Activated CD4-positive, alpha-beta T cell treated with anti-CD3 and anti-CD28 coated beads, Interleukin-2, amount 50 U/mL, for 48 hours (primary cell): Measurements from ENCODE around the gene PUS3.
A peak's percentile ranks its signal among the peaks of the same experiment; 100 is the strongest.

ENCODE experiments used
- DNase-seq, 2 experiments: peaks; one replicate each; pipeline ENCODE4 v3.0.0-alpha.2; 2020

Gene PUS3, protein sequence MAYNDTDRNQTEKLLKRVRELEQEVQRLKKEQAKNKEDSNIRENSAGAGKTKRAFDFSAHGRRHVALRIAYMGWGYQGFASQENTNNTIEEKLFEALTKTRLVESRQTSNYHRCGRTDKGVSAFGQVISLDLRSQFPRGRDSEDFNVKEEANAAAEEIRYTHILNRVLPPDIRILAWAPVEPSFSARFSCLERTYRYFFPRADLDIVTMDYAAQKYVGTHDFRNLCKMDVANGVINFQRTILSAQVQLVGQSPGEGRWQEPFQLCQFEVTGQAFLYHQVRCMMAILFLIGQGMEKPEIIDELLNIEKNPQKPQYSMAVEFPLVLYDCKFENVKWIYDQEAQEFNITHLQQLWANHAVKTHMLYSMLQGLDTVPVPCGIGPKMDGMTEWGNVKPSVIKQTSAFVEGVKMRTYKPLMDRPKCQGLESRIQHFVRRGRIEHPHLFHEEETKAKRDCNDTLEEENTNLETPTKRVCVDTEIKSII

DNA sequence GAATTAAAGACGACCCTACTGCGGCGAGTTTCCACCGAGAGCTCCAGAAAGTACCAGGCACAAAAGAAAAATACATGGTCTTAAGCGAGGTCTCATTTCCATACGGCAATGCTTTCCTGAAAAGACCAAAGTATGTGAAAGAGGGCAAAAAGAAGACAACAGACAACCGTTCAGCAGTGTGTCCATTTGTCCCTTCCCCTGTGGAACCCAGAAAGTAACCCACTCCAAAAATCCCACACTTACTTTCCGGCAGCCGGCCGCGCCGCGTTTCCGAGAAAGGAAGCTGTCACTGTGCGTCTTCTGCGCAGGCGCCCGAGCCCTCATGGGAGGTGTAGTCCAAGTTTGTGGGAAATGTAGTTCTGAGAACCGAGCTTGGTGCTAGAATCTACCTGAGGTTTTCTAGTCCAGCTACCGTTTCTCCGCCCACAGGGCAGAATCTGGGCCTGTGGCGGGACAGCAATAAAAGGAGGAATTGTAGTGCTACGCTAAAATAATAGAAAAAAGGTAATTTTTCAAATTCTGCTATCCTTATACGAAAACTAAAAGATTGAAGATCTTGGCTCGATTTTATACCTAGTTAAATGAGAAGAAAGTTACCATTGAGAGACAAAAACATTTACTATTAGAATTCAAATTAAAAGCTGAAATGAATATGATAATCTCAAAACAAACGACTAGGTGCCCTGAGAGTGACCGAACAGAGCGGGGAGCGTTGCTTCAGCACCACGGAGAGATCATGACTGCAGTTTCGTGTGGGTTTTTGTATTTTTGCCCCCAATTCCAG is at the start of gene PUS3:
Gene PUS3 (minus strand): TSS at position 280 of the 784 bp plus-strand sequence. CDS start 6,922 bp downstream, outside the sequence.
- peak; percentile 90 to 92 for DNase-seq

GRCh38 chr11:125952559-125952958 is 49.6 kb upstream of the PUS3 start:
- no peak for DNase-seq

GRCh38 chr11:125951731-125952130 is 48.7 kb upstream of the PUS3 start:
- DNase-seq: no peak

GRCh38 chr11:125950696-125951651 is 48.0 kb upstream of the PUS3 start:
- DNase-seq: no peak

DNA sequence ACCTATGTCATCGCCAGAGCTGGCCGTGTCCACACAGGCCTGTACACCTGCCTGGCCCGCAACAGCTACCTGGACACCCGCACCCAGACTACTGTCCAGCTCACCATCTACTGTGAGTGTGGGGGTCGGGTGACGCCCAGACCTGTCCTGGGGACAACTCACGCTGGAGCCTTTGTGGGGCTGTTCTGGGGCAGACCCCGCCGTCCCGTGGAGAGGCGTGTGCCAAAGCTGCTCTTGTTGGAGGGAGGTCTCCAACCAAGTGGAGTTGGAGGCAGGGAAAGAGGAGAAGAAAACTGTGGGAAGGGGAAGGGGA is 47.1 kb upstream of the PUS3 start:
- no peak for DNase-seq

DNA sequence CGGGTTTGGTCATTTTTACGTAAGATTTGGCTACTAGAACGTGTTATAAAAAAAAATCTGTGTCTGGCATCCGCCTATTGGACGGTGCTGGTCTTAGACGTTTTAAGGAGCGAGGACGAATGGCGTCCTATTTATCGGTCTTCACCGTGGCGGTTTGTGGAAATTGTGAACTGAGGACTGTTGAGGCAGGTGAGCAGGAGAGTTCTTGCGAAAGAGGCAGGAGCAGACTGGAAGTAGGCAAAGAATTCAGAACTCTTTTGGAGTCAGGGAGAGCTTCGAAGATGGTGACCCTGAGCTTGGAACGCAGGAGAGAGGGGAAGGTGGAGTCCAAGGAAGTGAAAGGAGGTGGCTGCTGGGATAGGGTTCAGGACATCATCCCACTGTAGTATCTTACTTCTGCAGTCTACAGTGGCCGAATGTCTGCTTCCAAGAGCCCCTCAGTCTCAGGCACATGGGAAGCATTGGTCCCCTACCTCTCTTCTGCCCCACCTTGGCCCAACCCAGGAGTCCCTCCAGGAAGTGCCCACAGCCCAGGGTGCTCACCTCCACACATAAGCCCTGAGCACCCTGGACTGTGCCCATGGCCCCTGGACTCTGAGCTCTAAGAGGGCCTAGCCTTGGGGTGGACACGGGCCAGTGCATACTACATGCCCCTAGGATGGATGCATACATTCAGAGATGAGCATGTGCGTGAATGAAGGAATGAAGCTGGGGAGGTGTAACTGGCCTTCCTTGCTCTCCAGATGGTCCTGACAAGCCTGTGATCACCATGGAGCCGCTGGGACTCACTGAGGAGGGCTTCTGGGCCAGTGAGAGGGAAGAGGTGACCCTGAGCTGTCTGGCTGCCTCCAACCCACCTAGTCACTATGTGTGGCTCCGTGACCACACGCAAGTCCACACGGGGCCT is 46.5 kb upstream of the PUS3 start:
- DNase-seq: no peak

DNA sequence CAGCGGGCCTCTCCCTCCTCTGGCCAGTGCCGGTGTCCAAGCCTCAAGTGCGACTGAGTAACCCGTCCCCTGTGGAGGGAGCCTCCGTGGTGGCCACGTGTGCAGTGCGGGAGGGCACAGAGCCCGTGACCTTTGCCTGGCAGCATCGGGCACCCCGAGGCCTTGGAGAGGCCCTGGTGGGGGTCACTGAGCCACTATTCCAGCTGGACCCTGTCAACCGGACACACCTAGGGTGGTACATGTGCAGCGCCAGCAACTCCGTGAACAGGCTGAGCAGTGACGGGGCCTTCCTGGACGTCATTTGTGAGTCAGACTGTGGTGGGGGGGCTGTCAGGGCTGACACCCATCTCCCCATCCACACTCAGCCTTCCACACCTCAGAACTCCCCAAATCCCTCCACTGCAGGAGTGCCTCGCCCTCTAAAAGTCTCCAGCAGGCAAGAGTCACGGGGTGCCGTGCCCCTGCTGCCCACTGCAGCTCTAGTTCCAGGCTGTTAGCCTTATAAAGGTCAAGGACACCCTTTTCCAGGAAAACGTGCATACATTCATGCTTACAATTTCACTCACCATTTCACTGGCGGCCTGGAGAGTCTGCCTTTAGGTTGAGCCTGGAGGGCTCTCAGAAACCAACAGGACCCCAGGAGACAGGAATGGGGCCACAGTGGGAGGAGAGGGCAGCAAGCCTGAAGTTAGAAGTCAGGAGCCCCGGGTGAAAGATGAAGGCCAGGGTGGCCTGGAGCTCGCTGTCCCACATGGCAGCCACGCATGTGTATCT is 45.5 kb upstream of the PUS3 start:
- no peak for DNase-seq

DNA sequence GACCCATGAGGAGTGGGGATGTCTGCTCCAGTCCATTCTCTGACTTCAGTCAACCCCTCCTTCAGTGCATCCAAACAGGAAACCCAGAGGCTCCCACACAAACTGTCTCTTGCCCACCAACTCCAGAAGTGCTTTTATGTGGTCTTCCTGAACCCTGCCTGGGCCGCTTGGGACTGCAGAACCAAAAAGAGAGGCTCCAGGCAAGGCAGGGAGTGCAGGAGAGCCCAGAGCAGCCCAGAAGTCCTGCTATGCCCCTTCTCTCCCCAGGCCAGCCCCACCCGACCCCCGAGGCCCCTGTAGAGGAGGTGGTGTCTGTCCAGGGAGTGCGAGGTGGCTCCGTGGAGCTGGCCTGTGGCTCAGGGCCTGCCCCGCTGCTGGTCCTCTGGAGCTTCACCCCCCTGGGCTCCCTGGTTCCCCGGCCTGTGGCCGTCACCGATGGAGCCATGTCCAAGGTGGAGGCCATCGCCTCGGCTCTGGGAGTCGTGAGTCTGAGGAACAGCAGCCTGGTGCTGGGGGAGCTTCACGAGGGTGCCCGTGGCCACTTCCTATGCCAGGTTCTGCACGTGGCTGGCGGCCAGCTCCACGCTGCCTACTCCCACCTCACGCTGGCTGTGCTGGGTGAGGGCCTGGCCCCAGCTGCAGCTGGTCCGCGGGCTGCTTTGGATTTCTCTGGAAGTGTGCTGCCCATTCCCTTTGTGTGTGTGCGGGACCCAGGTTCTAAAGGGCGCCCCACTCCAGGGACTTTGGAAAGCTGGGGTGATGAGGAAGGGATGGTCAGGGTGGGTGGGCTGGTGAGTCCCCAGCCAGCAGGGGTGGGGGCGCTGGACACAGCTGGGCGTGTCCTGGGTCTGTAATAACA is 44.6 kb upstream of the PUS3 start:
- no peak for DNase-seq

GRCh38 chr11:125946712-125947418 is 43.9 kb upstream of the PUS3 start:
- DNase-seq: no peak

DNA sequence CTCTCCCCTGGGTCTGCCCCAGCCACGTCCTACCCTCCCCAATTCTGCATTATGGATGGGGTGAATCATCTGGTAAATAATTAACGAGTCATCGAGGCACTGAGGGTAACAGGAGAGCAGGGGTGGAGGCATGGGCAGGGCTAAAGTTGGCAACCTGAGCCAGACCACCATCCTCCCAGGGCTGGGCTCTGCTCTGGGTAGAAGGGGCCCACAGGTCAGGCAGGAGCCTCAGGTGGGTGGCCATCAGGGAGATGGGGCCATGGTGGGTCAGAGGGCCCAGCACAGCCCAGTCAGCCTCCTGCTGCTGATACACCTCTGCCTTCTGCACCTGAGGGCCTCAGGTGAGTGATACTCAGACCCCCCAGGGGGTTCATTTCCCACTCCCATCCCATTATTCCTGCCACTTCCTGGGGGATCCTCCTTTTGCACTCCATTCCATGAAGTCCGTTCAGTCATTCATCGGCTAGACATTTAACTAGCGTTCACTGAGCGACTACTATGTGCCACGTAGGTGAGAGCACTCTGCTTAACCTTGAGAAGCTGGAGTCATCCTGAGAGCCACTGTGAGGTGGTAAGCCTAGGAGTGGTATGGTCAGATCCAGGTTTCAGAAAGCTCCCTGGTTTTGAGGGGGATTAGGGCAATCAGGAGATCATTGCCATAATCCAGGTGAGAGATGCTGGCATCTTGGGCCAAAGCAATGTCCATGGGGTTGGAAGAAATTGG is 43.0 kb upstream of the PUS3 start, which contains the start of gene VSIG10L2:
Gene VSIG10L2 (plus strand): TSS at position 248 of the 724 bp plus-strand sequence. CDS start 12 bp downstream, at position 260.
- no peak for DNase-seq

- DNase-seq: no peak
Measured at GRCh38 chr11:125945011-125945796, 42.2 kb upstream of the PUS3 start.

DNA sequence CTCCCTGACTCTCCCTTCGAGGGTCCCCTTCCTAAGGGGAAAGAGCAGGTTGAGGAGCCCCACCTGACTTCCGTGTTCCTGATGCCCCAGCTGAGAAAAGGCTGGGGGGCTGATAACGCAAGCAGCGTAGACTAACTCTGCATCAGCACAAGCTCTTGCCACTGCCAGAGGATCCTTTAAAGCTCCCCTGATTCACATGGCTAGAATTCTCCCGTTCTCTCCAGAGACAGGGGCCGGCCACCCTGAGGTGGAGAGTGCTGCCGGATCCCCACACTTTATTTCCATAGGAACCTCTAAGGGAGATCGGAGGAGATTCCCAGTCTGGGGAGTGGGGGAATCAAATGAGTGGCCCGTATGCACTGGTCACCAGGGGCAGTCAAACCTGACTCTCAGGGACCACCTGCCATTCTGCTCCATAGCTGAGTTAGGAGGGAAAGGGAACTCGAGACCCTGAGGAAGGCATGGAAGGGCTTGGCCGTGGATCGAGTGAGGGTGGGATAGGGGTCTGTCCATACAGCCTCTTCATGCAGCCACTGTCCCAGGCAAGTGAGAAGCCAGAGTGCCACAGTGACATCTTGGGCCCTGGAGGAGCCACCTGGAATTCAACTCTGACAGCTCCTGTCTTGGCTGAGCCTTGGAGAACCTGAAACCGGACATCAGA is 41.5 kb upstream of the PUS3 start:
- no peak for DNase-seq

DNA sequence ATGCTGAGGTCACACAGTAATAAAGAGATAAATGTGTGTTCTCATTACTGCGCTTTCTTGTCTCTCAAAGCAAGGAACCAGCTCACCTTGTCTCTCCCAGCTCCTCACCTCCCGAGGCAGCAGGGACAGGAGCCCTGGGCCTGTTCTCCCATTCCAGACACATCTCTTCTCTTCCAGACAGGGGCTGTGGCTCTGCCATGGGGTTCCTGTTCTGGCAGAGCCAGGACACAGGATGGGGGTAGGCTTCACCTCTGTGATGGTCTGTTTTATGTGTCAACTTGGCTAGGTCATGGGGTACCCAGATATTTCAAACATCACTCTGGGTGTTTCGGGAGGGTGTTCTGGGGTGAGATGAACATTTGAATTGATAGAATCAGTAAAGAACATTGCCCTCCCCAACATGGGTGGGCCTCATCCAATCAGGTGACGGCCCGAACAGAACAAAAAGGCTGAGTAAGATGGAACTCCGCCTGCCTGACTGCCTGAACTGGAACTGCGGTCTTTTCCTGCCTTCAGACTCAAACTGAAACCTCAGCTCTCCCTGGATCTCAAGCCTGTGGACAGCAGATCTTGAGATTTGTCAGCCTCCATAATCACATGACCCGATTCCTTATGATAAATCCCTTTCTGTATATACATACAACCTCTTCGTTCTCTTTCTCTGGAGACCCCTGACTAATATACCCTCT is 40.8 kb upstream of the PUS3 start:
- DNase-seq: no peak

GRCh38 chr11:125942771-125943428 is 39.9 kb upstream of the PUS3 start:
- no peak for DNase-seq
